CD14-positive monocyte (primary cell): ENCODE data around the gene DHX30. TPM values are rescaled to one million over a fixed set of nuclear protein-coding genes. Genes with fewer than 3 reads are reported as not detected.

Experiments used
- DNase-seq, 3 donors: peaks; one replicate each; pipeline ENCODE4 v3.0.0-alpha.2; 2011 to 2022
- H2AFZ ChIP-seq: 2 replicates; pipeline ENCODE4 v1.6.0; 2012; ENCODE audit warnings: mild to moderate bottlenecking, low read depth, low read length, inconsistent platforms; ENCODE audit not compliant: insufficient read depth, poor library complexity, severe bottlenecking
- H3K27ac ChIP-seq, 2 donors: 1 replicate in 1 of 2; 2 replicates in 1 of 2; pipeline ENCODE4 v1.5.1; 2012 to 2013; ENCODE audit warnings: low read length in 2 of 2, control low read depth in 1 of 2, inconsistent platforms in 1 of 2, low read depth in 1 of 2, mild to moderate bottlenecking in 1 of 2
- H3K27me3 ChIP-seq, 2 donors: one replicate each; pipeline versions ENCODE4 v1.6.0 to v1.6.1; 2011 to 2013; ENCODE audit warnings: low read length in 2 of 2; ENCODE audit not compliant: control insufficient read depth in 2 of 2, insufficient read depth in 2 of 2
- H3K36me3 ChIP-seq, 2 donors: replicated peaks in 1 of 2; 1 replicate in 1 of 2; 2 replicates in 1 of 2; pipeline versions ENCODE4 v1.5.1 to v1.6.1; 2012 to 2013; ENCODE audit warnings: low read length in 2 of 2, control low read depth in 1 of 2, inconsistent platforms in 1 of 2, mild to moderate bottlenecking in 1 of 2; ENCODE audit not compliant: insufficient read depth in 2 of 2, control insufficient read depth in 1 of 2
- H3K4me1 ChIP-seq, 2 donors: 1 replicate in 1 of 2; 2 replicates in 1 of 2; pipeline versions ENCODE4 v1.5.1 to v1.6.1; 2012 to 2013; ENCODE audit warnings: low read length in 2 of 2, control low read depth in 1 of 2, inconsistent platforms in 1 of 2, mild to moderate bottlenecking in 1 of 2, moderate library complexity in 1 of 2; ENCODE audit not compliant: insufficient read depth in 2 of 2, control insufficient read depth in 1 of 2
- H3K4me2 ChIP-seq: replicated peaks from 2 replicates; pipeline ENCODE3; 2012; ENCODE audit warnings: low read length, moderate library complexity, mild to moderate bottlenecking; ENCODE audit not compliant: poor library complexity, severe bottlenecking; ENCODE audit errors: extremely low read depth
- H3K4me3 ChIP-seq, 3 experiments: fragments of 200-600 bp in 1 of 3; sonication (generic) in 1 of 3; replicated peaks in 1 of 3; 1 replicate in 2 of 3; 2 replicates in 1 of 3; pipeline ENCODE4 v1.5.1; 2011 to 2013; ENCODE audit warnings: low read length in 3 of 3, mild to moderate bottlenecking in 3 of 3, control low read depth in 2 of 3, low read depth in 2 of 3, inconsistent platforms in 1 of 3, moderate library complexity in 1 of 3
- H3K79me2 ChIP-seq: 2 replicates; pipeline ENCODE4 v1.6.0; 2012; ENCODE audit warnings: mild to moderate bottlenecking, control low read depth, inconsistent platforms, low read length, moderate library complexity; ENCODE audit not compliant: insufficient read depth
- H3K9ac ChIP-seq: 2 replicates; pipeline ENCODE4 v1.6.0; 2017; ENCODE audit warnings: low read length, mild to moderate bottlenecking; ENCODE audit not compliant: insufficient read depth, poor library complexity, severe bottlenecking
- H3K9me3 ChIP-seq, 2 donors: replicated peaks in 1 of 2; 1 replicate in 1 of 2; 2 replicates in 1 of 2; pipeline versions ENCODE4 v1.5.1 to v1.6.1; 2012 to 2013; ENCODE audit warnings: low read length in 2 of 2, control low read depth in 1 of 2; ENCODE audit not compliant: control insufficient read depth in 1 of 2, insufficient read depth in 1 of 2
- H4K20me1 ChIP-seq: 2 replicates; pipeline ENCODE4 v1.6.0; 2012; ENCODE audit warnings: mild to moderate bottlenecking, low read length, control low read depth, moderate library complexity; ENCODE audit not compliant: insufficient read depth
- H3K27ac Mint-ChIP-seq, 7 donors: one replicate each; pipeline ENCODE4 v1.8.0; 2020; ENCODE audit warnings: mild to moderate bottlenecking in 7 of 7, mixed read lengths in 7 of 7, moderate library complexity in 6 of 7, inconsistent platforms in 2 of 7
- H3K27me3 Mint-ChIP-seq, 3 donors: one replicate each; pipeline ENCODE4 v1.8.0; 2021 to 2022; ENCODE audit warnings: low read depth in 3 of 3, mild to moderate bottlenecking in 3 of 3, mixed read lengths in 3 of 3, moderate library complexity in 3 of 3, inconsistent platforms in 1 of 3
- H3K36me3 Mint-ChIP-seq, 2 donors: one replicate each; pipeline ENCODE4 v1.8.0; 2020; ENCODE audit warnings: mixed read lengths in 2 of 2, inconsistent platforms in 1 of 2, mild to moderate bottlenecking in 1 of 2
- H3K4me1 Mint-ChIP-seq: one replicate; pipeline ENCODE4 v1.8.0; 2020; ENCODE audit warnings: mild to moderate bottlenecking, mixed read lengths
- H3K4me3 Mint-ChIP-seq, 2 donors: one replicate each; pipeline ENCODE4 v1.8.0; 2020; ENCODE audit warnings: mild to moderate bottlenecking in 2 of 2, mixed read lengths in 2 of 2, moderate library complexity in 1 of 2
- H3K9me3 Mint-ChIP-seq, 7 donors: one replicate each; pipeline ENCODE4 v1.8.0; 2020 to 2022; ENCODE audit warnings: mixed read lengths in 7 of 7, mild to moderate bottlenecking in 6 of 7, moderate library complexity in 6 of 7, inconsistent platforms in 2 of 7
- WGBS: methylation state at CpG from one replicate; pipeline ENCODE4 v1.1.5; 2013; ENCODE audit warnings: missing lambda C conversion rate; ENCODE audit not compliant: insufficient coverage; 5-methylcytosine and 5-hydroxymethylcytosine counted together
- intact Hi-C, 2 donors: fragments of 100-400 bp; cut with micrococcal nuclease; formaldehyde crosslinking; loops; one replicate each; pipeline versions ENCODE4 v1.15.0 to v1.15.1; 2023
- polyA plus RNA-seq, 3 donors: library from polyadenylated mRNA; depleted of rRNA in 1 of 3; unstranded in 2 of 3; stranded (reverse) in 1 of 3; fragments of 300-500 nt in 2 of 3; fragments of >200 nt in 1 of 3; fragmentation: Illumina TruSeq in 2 of 3; gene quantifications; 1 replicate in 2 of 3; 2 replicates in 1 of 3; pipeline ENCODE4 v1.2.3, GENCODE V29; 2012 to 2021
- TF ChIP-seq, protein P1 (sequence below): fragments of 200-600 bp; IDR thresholded peaks from one replicate; pipeline ENCODE4 v1.8.0; 2022; ENCODE audit warnings: antibody characterized with exemption, mild to moderate bottlenecking

Gene DHX30
- polyA plus RNA-seq, 3 donors: 19.4 to 43.9 (median 20.1) TPM

DNA sequence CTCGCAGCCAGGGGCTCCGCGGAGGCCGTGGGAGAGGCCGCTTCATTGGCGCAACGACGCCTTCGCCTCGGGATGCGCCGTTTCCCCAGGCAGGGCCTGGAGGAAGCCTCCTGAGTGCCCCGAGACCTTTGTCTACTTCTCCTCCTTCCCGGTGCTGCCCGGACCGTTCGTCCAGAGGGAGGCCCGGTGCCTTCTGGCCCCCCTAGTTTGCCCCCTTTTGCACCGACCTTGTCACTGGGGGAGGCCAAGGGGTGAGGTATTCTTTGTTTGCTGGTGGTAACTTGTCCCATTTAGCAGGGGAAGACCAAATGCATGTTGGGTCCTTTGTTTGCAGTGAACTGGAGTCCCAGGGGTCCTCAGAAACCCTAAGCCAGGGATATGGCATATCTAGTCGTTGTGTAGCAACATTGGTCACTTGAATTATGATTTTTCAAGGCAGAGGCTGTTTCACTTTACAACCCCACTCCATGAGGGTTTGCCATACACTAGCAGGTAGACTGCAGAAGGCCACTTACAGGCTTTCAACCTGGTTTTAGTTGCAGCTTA lies 615 bp downstream of the DHX30 start:
- H3K79me2 ChIP-seq: peaks cover 10% of the 10 kb centered on the region
- 0% methylated on average over 15 of the region's 20 CpGs for WGBS

DNA sequence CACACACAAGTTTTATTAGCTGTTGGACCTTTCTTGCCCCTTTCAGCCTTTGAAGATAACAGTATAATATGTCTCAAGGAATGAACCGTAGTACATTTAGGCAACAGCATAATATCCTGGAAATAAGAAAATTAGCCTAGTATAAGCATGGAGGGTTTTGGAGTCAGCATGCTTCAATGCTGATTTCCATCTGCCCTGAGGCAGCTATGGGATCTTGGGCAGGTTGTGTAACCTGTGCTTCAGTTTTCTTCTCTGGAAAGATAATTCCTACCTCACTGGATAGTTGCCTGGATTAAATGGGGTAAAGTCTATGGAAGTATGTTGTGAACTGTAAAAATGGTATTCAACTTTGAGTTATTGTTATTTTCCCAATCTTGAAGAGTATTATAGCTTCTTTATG lies 1.6 kb downstream of the DHX30 start:
- no peak overlapping the region for H2AFZ ChIP-seq
- H3K27me3 ChIP-seq: no peaks in the 10 kb centered on the region
- Mint-ChIP-seq H3K4me1 (peaks cover 21% of the 10 kb centered on the region), H3K9me3 (no peaks in the 10 kb centered on the region), H3K4me3 (no peak overlapping the region), H3K36me3 (peaks cover 10 to 26% of the 10 kb centered on the region in 2 donors), H3K27me3 (peaks cover 0 to 3% (median 0%) of the 10 kb centered on the region in 3 donors), H3K27ac (no peak overlapping the region)
- H3K27ac ChIP-seq: no peak overlapping the region
- H3K4me1 ChIP-seq: peaks cover 13 to 17% of the 10 kb centered on the region in 2 donors
- TF ChIP-seq, protein P1, sequence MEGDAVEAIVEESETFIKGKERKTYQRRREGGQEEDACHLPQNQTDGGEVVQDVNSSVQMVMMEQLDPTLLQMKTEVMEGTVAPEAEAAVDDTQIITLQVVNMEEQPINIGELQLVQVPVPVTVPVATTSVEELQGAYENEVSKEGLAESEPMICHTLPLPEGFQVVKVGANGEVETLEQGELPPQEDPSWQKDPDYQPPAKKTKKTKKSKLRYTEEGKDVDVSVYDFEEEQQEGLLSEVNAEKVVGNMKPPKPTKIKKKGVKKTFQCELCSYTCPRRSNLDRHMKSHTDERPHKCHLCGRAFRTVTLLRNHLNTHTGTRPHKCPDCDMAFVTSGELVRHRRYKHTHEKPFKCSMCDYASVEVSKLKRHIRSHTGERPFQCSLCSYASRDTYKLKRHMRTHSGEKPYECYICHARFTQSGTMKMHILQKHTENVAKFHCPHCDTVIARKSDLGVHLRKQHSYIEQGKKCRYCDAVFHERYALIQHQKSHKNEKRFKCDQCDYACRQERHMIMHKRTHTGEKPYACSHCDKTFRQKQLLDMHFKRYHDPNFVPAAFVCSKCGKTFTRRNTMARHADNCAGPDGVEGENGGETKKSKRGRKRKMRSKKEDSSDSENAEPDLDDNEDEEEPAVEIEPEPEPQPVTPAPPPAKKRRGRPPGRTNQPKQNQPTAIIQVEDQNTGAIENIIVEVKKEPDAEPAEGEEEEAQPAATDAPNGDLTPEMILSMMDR: no peak
- no peak overlapping the region for H3K4me2 ChIP-seq
- no peak overlapping the region for H3K4me3 ChIP-seq
- no peak for DNase-seq
- H4K20me1 ChIP-seq: no peaks in the 10 kb centered on the region
- H3K9me3 ChIP-seq: no peaks in the 10 kb centered on the region
- peaks cover 10% of the 10 kb centered on the region for H3K79me2 ChIP-seq
- WGBS: no CpG with 5 or more reads among the region's 1 CpG
- H3K9ac ChIP-seq: no peak overlapping the region
- peaks cover 18 to 19% of the 10 kb centered on the region in 2 donors for H3K36me3 ChIP-seq
- intact Hi-C loops: loop anchor here (5.0 kb wide), 2 partner anchors 282 to 292 kb away; partner anchors contain the start of gene ELP6 (in 1 of the 2)

More for the DNA sequence above, 615 bp downstream of the DHX30 start:
- peaks cover 21% of the 10 kb centered on the region for H3K4me1 Mint-ChIP-seq
- peak overlapping the region; percentile 89 for H3K4me2 ChIP-seq
- TF ChIP-seq, protein P1: no peak
- peaks cover 15 to 16% of the 10 kb centered on the region in 2 donors for H3K36me3 ChIP-seq
- H3K36me3 Mint-ChIP-seq: peaks cover 10 to 18% of the 10 kb centered on the region in 2 donors
- no peaks in the 10 kb centered on the region for H4K20me1 ChIP-seq
- no peaks in the 10 kb centered on the region for H3K9me3 ChIP-seq
- peak overlapping the region; percentile 38 to 83 for H3K27ac ChIP-seq
- peak overlapping the region; percentile 85 to 94 for H3K4me3 Mint-ChIP-seq
- peaks cover 13 to 17% of the 10 kb centered on the region in 2 donors for H3K4me1 ChIP-seq
- no peak for DNase-seq
- peak overlapping the region; percentile 86 for H3K9ac ChIP-seq
- H2AFZ ChIP-seq: peak overlapping the region; percentile 97
- H3K27ac Mint-ChIP-seq: peak overlapping the region; percentile 50 to 93 (median 77)
- H3K27me3 Mint-ChIP-seq: peaks cover 0 to 4% (median 1%) of the 10 kb centered on the region in 3 donors
- H3K4me3 ChIP-seq: peak overlapping the region; percentile 44 to 87 (median 65)
- intact Hi-C loops: loop anchor here (5.0 kb wide), 2 partner anchors 281 to 291 kb away; partner anchors contain the start of gene ELP6 (in 1 of the 2)
- no peaks in the 10 kb centered on the region for H3K27me3 ChIP-seq
- no peaks in the 10 kb centered on the region for H3K9me3 Mint-ChIP-seq
